Activated CD8-positive, alpha-beta memory T cell treated with anti-CD3 and anti-CD28 coated beads for 48 hours (primary cell): ENCODE results near the gene KATNBL1.
"Not testable (repeated sequence)": the region's sequence is repeated elsewhere in the genome, so short reads cannot be mapped to it uniquely, and the experiment has no call there.

Source experiments
- DNase-seq, 3 experiments: peaks; one replicate each; pipeline ENCODE4 v3.0.0-alpha.2; 2020; ENCODE audit warnings: low read depth in 2 of 3, low spot score in 2 of 3

Gene KATNBL1

GRCh38 chr15:34203305-34203704, 6.6 kb downstream of the KATNBL1 start:
- no peak for DNase-seq

GRCh38 chr15:34193272-34193671, 16.6 kb downstream of the KATNBL1 start:
- not testable (repeated sequence) for DNase-seq

GRCh38 chr15:34188711-34189110, 21.2 kb downstream of the KATNBL1 start:
- DNase-seq, result no peak

GRCh38 chr15:34185666-34186065, 24.2 kb downstream of the KATNBL1 start:
- DNase-seq, result no peak

GRCh38 chr15:34182942-34183341, 27.0 kb downstream of the KATNBL1 start:
- DNase-seq, result no peak

- DNase-seq, result no peak
Observed at GRCh38 chr15:34179234-34179633, 30.7 kb downstream of the KATNBL1 start.

- DNase-seq, result not testable (repeated sequence)
Observed at GRCh38 chr15:34165987-34166573, 43.8 kb downstream of the KATNBL1 start.

- no peak for DNase-seq
Observed at GRCh38 chr15:34161329-34161963, 48.5 kb downstream of the KATNBL1 start.

- no peak for DNase-seq
Observed at GRCh38 chr15:34160735-34161134, 49.2 kb downstream of the KATNBL1 start.

- DNase-seq, result no peak
Observed at GRCh38 chr15:34158355-34158754, 51.5 kb downstream of the KATNBL1 start.

- no peak for DNase-seq
Observed at GRCh38 chr15:34155859-34156258, 54.0 kb downstream of the KATNBL1 start.

GRCh38 chr15:34154725-34155204, 55.1 kb downstream of the KATNBL1 start:
- DNase-seq, result no peak

GRCh38 chr15:34147371-34148140, 62.3 kb downstream of the KATNBL1 start:
- DNase-seq, result no peak

- DNase-seq, result no peak
Observed at GRCh38 chr15:34133511-34133910, 76.4 kb downstream of the KATNBL1 start.

GRCh38 chr15:34132881-34133280, 77.0 kb downstream of the KATNBL1 start:
- no peak for DNase-seq

- no peak for DNase-seq
Observed at GRCh38 chr15:34128898-34129297, 81.0 kb downstream of the KATNBL1 start.

- no peak for DNase-seq
Observed at GRCh38 chr15:34126522-34126921, 83.4 kb downstream of the KATNBL1 start.

- DNase-seq, result no peak
Observed at GRCh38 chr15:34125945-34126344, 84.0 kb downstream of the KATNBL1 start.

GRCh38 chr15:34124651-34125050, 85.2 kb downstream of the KATNBL1 start:
- DNase-seq, result no peak

- no peak for DNase-seq
Observed at GRCh38 chr15:34122771-34123183, 87.1 kb downstream of the KATNBL1 start.

- not testable (repeated sequence) for DNase-seq
Observed at GRCh38 chr15:34121786-34122185, 88.1 kb downstream of the KATNBL1 start.

GRCh38 chr15:34120420-34120819, 89.5 kb downstream of the KATNBL1 start:
- not testable (repeated sequence) for DNase-seq
